Effector CD8-positive, alpha-beta T cell (primary cell): ENCODE data around the gene IGF2BP2.
"Not testable (repeated sequence)": the region's sequence is repeated elsewhere in the genome, so short reads cannot be mapped to it uniquely, and the experiment has no call there.

ENCODE experiments used
- DNase-seq: peaks from one replicate; lab custom pipeline; 2025; lab: John Stamatoyannopoulos, UW

IGF2BP2 gene

DNA sequence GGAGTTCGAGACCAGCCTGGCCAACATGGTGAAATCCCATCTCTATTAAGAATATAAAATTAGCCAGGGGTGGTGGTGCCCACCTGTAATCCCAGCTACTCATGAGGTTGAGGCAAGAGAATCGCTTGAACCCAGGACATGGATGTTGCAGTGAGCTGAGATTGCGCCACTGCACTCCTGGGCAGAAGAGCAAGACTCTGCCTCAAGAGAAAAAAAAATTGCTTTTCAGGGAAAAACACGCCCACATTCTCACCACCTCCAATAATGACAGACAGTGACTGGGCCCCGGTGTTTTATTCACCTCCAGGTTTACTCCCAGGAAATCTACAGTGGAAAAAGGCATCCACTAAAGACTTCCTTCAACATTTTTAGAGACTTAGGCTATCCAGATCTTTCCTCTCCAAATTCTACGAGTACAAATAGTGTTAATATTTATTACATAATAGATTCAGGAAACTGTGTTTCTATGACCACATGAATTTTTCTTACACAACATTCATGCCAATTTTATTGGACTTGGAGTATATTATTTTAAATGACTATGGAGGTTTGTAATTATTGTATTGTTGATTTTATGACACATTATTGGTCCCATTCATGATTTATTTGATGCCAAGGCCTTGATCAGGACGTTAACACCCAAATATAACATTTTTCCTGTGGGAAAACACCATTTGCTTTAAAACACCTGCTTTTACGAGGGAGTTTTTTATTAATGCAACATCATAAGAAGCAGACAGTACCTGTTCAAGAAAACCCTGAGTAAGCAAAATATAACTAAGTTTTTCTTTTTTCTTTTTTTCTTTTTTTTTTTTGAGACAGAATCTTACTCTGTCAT is 26.6 kb downstream of the IGF2BP2 start:
- no peak for DNase-seq

GRCh38 chr3:185797108-185797881 is 27.5 kb downstream of the IGF2BP2 start:
- no peak for DNase-seq

GRCh38 chr3:185796431-185797107 is 28.3 kb downstream of the IGF2BP2 start:
- DNase-seq: no peak

- DNase-seq: no peak
These were observed 31.5 kb downstream of the IGF2BP2 start for GRCh38 chr3:185793381-185793780.

- no peak for DNase-seq
These were observed 31.9 kb downstream of the IGF2BP2 start for GRCh38 chr3:185792955-185793354.

- no peak for DNase-seq
These were observed 34.7 kb downstream of the IGF2BP2 start for GRCh38 chr3:185789891-185790830.

DNA sequence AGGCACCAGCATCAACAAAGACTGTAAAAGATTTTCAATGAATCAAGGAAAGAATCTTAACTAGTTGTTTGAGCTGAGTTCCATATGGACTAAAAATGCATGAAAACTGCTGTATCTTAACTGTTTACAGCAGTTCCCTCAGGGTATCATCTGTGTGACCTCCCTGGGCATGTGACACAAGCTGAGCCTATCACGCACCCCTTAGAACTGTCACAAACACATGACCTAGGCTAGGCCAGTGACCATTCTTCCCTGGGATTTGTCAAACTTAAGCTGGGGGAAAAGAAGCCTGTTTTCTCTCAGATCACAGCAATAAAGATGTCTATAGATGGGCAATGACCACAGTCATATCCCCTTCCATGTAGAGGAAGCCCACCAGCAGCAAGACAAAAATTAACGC is 35.7 kb downstream of the IGF2BP2 start:
- no peak for DNase-seq

DNA sequence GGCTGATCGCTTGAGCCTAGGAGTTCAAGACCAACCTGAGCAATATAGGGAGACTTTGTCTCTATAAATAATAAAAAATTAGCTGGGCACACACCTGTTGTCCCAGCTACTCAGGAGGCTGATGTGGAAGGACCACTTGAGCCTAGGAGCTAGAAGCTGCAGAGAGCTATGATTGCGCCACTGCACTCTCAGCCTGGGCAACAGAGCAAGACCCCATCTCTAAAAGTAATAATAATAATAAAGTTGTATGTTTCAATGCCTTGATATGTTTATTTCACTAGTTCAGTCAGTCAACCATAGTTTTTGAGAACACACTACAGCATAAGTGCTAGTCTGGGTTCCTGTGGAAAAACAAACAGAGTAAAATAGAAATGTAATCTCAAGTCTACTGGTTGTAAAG is 36.5 kb downstream of the IGF2BP2 start:
- no peak for DNase-seq

- no peak for DNase-seq
These were observed 37.6 kb downstream of the IGF2BP2 start for GRCh38 chr3:185786956-185787877.

DNA sequence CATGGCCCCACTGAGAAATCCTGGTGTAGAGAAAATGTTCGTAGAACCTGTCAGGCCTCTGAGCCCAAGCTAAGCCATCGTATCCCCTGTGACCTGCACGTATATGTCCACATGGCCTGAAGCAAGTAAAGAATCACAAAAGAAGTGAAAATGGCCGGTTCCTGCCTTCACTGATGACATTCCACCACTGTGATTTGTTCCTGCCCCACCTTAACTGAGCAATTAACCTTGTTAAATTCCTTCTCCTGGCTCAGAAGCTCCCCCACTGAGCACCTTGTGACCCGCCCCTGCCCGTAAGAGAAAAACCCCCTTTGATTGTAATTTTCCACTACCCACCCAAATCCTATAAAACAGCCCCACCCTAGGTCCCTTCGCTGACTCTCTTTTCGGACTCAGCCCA is 38.6 kb downstream of the IGF2BP2 start:
- not testable (repeated sequence) for DNase-seq

GRCh38 chr3:185784317-185784716 is 40.5 kb downstream of the IGF2BP2 start:
- no peak for DNase-seq

GRCh38 chr3:185781759-185782158 is 43.1 kb downstream of the IGF2BP2 start:
- DNase-seq: no peak

- DNase-seq: no peak
These were observed 45.4 kb downstream of the IGF2BP2 start for GRCh38 chr3:185779461-185779860.

- DNase-seq: no peak
These were observed 46.0 kb downstream of the IGF2BP2 start for GRCh38 chr3:185778821-185779220.

DNA sequence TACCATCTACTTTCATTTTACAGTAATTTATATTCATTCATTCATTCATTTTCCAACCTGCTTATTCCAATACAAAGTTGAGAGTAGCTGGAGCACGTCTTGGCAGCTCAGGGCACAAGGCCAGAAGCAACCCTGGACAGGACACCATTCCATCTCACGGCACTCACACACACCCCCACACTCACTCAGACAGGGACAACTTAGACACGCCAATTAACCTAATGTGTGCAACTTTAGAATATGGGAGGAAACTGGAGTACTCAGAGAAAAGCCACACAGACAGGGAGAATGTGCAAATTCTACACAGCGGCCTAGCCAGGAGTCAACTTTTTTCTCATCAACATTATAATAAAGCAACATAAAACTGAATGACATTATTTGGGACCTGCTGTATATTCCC is 46.7 kb downstream of the IGF2BP2 start:
- no peak for DNase-seq

DNA sequence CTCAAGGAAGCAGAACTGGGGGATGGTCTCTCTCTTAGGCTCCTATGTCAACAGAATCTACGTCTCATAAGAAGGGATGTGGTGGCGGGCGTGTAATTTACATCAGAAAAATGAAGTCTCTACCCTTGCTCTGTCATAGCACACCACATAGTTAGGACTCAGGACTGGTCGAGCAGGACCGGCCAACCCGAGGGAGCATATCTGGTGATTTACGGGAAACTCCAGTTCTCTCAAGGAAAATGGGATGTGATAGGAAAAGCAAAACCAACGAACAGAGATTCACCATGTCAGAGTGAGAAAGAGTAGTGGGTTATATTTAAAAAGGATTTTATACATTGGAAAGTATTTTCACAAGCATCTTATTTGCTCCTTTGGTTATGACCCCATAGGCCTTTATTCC is 54.7 kb downstream of the IGF2BP2 start:
- DNase-seq: no peak

GRCh38 chr3:185768578-185768982 is 56.3 kb downstream of the IGF2BP2 start:
- not testable (repeated sequence) for DNase-seq

- no peak for DNase-seq
These were observed 57.7 kb downstream of the IGF2BP2 start for GRCh38 chr3:185767002-185767688.

DNA sequence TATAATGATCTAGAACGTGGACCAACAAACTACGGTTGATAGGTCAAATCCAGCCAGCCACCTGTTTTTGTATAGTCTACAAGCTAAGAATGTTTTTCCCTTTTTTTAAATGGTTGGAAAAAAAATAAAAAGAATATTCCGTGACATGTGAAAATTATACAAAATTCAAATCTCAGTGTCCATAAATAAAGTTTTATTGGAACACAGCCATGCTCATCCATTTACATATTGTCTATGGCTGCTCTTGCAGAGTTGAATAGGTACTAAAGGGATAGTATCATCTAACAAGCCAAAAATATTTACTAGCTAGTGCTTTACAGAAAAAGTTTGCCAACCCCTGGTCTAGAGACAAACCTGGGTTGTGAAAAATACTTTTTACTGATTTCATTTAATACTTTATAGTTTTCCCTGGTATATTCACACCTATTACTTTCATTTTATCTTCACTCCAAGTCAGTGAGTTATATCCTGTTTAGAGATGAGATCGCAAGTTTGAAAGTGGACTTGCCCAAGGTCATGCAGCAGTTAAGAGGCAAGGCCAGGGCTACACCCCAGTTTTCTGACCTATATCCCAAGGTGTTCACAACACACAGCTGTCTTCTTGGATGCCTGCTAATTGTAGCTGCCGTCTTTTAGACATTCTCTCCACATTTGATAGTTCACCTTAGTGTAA is 58.4 kb downstream of the IGF2BP2 start:
- no peak for DNase-seq
